ENCODE data around the gene POLR1G.

DNA sequence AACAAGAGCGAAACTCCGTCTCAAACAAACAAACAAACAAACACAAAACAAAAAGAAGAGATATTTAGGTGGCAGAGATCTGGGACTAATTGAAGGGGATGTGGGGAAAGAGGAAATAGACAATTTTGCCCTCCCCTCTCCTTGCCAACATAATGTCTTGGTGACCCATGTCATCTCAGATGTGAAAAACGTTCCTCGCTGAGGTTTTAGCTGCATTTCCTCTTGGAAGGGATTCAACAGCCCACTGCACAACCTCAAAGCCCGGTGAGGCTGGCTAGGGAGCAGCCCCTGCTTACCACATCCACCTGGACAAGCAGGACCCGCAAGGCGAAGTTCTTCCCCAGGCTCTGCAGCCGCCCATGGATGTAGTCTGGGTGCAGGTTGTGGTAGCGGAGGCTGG is 12.4 kb downstream of the POLR1G start:
- TF ChIP-seq EP300 (IDR thresholded peaks at IDR 0.05; ENCODE audit: borderline replicate concordance): no peak
- no peak for TF ChIP-seq YY1 (IDR thresholded peaks at IDR 0.05; ENCODE audit: low read depth)
- TF ChIP-seq MAX (IDR thresholded peaks at IDR 0.05): no peak
- TF ChIP-seq CEBPB (IDR thresholded peaks at IDR 0.05): no peak
- TF ChIP-seq EGR1 (IDR thresholded peaks at IDR 0.05): no peak
- TF ChIP-seq, protein P1, sequence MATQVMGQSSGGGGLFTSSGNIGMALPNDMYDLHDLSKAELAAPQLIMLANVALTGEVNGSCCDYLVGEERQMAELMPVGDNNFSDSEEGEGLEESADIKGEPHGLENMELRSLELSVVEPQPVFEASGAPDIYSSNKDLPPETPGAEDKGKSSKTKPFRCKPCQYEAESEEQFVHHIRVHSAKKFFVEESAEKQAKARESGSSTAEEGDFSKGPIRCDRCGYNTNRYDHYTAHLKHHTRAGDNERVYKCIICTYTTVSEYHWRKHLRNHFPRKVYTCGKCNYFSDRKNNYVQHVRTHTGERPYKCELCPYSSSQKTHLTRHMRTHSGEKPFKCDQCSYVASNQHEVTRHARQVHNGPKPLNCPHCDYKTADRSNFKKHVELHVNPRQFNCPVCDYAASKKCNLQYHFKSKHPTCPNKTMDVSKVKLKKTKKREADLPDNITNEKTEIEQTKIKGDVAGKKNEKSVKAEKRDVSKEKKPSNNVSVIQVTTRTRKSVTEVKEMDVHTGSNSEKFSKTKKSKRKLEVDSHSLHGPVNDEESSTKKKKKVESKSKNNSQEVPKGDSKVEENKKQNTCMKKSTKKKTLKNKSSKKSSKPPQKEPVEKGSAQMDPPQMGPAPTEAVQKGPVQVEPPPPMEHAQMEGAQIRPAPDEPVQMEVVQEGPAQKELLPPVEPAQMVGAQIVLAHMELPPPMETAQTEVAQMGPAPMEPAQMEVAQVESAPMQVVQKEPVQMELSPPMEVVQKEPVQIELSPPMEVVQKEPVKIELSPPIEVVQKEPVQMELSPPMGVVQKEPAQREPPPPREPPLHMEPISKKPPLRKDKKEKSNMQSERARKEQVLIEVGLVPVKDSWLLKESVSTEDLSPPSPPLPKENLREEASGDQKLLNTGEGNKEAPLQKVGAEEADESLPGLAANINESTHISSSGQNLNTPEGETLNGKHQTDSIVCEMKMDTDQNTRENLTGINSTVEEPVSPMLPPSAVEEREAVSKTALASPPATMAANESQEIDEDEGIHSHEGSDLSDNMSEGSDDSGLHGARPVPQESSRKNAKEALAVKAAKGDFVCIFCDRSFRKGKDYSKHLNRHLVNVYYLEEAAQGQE (IDR thresholded peaks at IDR 0.05; ENCODE audit: low read depth): no peak
- no peak for TF ChIP-seq TAF1 (IDR thresholded peaks at IDR 0.05; ENCODE audit: low read depth)
- TF ChIP-seq RAD21 (IDR thresholded peaks at IDR 0.05; ENCODE audit: low read depth): no peak
- TF ChIP-seq TEAD4 (IDR thresholded peaks at IDR 0.05): no peak

Measured in Ishikawa (cell line).